Jurkat, Clone E6-1 (cell line): ENCODE results near the gene AMTN.

Experiments
- DNase-seq: peaks from one replicate; pipeline ENCODE4 v3.0.0-alpha.2; 2011; ENCODE audit warnings: low read depth, low spot score
- H3K4me3 ChIP-seq: 2 replicates; pipeline ENCODE4 v1.5.1; 2011; ENCODE audit warnings: mild to moderate bottlenecking, low read length, control low read depth, moderate library complexity

The AMTN gene

GRCh38 chr4:70544279-70544868 is 26.0 kb downstream of the AMTN start:
- H3K4me3 ChIP-seq, result no peak overlapping the region
- DNase-seq, result no peak

- no peak for DNase-seq
- H3K4me3 ChIP-seq, result no peak overlapping the region
Measured at GRCh38 chr4:70556856-70557255, 38.5 kb downstream of the AMTN start.

DNA sequence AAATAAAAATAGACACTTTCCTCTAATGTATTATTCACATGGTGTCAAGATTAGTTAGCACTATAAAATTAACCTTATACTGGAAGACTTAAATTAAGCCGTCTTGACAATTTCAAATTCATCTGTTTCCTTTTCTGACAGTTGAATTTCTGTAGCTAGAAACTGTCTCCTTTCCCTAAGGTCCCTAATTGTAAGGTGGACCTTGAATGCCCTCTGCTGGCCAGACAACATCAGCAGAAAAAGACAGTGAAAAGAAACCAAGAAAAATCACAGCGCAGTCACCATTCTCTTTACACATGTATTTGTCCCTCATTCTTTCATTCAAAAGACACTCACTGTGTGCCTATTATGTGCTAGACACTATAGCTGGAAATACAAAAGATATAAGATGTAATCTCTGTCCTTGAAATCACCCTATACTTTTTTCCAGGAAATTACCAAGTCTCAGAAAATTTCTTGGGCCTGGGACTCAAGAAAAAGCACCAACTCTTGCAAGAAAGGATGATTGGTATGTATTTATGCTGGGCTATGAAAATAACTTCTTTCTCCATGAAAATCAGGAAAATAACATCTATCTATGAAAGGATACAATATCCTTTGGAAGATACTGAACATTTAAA is 41.0 kb downstream of the AMTN start:
- H3K4me3 ChIP-seq, result no peak overlapping the region
- DNase-seq, result peak; percentile 16

DNA sequence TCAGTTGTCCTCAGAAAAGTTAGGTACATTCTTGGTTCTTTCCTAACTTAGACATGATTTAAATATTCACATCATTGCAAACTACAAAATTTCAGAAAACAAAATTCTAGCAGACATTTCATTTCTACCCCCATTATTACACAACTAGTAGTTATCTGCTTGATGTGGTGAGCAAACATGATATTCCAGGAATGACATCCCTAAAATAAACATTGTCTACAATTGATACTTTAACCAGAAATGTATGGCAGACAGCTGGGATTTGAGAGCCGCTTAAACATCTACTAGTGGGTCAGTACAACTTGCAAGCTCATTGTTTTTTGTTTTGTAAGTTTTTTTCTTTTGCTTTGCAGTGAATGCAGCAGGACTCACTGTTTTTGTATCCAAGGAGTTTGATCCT is 41.6 kb downstream of the AMTN start:
- no peak for DNase-seq
- H3K4me3 ChIP-seq, result no peak overlapping the region

GRCh38 chr4:70564033-70564432 is 45.7 kb downstream of the AMTN start:
- DNase-seq, result no peak
- no peak overlapping the region for H3K4me3 ChIP-seq

GRCh38 chr4:70570796-70571195 is 52.4 kb downstream of the AMTN start:
- no peak for DNase-seq
- H3K4me3 ChIP-seq, result no peak overlapping the region

GRCh38 chr4:70571772-70572171 is 53.4 kb downstream of the AMTN start:
- no peak for DNase-seq
- H3K4me3 ChIP-seq, result no peak overlapping the region

DNA sequence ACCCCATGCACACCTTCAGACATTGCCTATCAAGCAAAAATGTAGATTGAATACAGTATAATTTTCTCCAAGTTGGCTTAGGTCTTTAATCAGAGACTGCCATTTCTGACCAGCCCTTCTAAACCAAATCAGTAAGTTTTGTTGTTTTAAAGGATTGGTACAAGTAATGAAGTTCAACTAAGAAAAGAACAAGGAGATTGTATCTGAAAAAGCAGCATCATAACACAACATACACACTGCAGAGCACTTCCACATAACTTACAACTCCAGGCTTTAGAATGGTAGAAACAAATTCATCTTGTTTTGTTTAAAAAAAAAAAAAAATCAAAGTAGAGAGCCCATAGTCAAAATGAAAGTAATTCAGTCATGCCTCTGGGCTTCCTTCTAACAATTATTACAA is 57.6 kb downstream of the AMTN start:
- DNase-seq, result no peak
- H3K4me3 ChIP-seq, result no peak overlapping the region

DNA sequence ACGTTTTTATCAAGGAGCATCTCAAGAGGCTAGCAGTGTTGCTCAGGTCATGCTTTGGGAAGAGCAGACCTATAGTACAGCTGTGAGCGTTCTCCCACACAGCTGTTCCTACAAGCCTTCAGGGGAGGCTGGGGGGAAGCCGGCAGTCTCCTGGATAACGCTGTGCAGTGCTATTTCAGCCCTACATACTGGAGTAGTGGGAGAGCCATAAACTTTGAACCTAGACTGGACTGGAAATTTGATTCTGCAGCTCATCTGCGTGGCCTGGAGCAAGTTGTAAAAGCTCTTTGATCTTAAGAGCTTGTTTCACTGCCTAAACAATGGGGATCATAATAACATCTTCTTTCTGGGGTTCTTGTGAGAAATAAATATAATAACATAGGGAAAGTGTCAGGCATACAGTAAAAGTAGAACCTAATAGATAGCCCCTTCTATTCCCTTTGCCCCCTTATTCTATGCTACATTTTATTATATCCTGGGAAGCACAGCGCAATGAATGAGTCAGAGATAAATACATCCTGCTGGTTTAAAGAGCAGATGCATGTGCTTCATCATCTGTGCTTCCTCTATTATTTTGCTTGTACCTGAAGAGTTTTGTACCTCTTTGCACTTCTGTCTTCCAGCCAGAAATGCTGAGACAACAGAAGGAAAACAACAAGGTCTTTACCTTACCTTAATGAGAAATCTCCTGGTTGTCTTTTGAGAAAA is 59.0 kb downstream of the AMTN start:
- H3K4me3 ChIP-seq, result no peak overlapping the region
- DNase-seq, result no peak

- no peak for DNase-seq
- no peak overlapping the region for H3K4me3 ChIP-seq
Measured at GRCh38 chr4:70581980-70582379, 63.6 kb downstream of the AMTN start.
